DMS 273 (cell line): ENCODE measurements around the gene TAS2R41.

Experiments
- DNase-seq: peaks from one replicate; lab custom pipeline; 2025; ENCODE audit not compliant: unreplicated experiment; lab: John Stamatoyannopoulos, UW

Gene TAS2R41

DNA sequence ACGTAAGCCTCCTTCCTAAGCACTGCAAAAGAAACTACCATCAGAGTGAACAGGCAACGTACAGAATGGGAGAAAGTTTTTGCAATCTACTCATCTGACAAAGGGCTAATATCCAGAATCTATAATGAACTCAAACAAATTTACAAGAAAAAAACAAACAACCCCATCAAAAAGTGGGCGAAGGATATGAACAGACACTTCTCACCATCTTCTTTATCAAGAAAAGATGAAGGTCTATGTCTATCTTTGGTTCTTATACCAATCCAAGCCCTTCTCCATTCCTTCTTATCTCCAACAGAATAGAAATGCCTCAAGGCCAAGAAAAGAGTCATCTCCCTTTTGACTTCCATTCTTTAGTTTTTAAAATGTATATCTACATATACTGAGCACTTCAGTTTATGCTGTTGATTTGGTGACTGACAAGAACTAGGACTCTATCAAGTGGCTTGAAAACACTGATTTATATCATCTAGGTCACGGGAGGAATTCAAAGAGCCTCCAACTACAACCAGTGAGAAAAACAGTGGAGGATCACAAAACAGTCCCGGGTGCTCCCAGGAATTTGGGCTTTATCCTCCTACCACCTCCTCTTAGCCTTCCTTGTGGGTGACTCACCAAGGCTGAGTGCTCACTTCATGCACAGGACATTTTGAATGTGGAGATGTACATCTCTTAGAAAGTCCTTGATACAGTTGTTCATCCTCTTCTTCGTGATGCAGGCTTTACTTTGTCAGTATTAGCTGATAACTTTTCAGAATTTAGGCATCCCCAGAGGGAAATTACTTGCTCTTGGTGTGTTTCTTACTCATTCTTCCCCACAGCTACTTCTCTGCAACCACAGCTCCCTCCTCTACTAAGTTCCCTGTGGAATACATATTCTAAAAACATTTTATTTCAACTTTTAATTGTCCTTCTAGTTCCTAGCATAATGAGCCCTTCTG is 15.4 kb downstream of the TAS2R41 start:
- no peak for DNase-seq

DNA sequence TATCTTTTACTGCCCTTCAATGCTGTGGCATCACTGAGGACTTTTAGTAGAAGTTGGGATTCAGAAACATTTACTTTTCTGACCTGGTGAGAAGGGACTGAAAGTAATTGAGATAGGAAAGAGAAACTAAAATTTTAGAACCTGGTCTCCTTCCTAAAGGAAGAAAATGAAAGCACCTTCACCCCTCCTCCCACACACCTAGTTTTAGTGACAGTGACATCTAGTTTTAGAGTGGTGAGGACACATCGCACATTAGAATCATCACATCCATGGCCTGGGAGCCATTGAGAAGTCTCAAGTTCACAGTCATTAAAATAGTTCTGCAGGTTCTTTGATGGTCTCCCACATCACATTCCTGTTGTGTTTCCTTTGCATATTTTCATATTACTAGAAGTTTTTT is 16.1 kb downstream of the TAS2R41 start:
- no peak for DNase-seq

DNA sequence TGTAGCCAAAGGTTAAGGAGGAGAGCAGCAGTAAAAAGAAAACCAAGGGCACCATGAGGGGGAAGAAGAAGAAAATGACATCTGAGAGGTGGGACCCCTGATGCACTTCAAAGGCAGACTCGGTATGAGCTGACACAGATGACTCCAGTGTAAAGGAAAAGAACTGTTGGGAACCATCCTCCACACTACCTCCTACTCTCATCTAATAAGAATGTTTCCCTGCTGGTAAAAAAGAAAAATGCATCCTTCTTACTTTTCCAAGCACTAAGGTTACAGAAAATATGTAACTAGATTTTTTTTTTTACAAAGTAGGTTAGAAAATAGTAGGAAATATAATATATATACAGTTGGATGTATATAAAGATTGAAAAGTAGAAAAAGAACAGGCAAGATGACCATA is 16.9 kb downstream of the TAS2R41 start:
- DNase-seq = no peak

DNA sequence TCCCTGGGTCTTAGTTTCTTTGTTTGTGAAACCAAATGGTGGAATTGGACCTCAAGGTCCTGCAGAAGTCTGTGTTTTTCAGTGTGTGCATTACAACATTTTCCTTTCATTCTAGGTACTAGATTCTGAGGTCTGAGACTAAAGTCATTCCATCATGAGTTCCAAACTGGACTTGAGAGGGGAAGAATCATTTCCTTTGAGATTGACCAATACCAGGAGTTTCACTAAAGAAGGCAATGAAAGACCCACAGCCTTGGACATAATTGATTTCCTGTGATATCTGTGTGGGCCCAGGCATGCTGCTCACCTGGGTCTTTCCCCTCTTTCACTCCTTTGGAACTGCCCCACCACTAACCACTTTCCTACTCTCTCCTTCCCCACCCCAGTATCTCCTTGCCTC is 18.2 kb downstream of the TAS2R41 start:
- DNase-seq = no peak

- no peak for DNase-seq
Observed at GRCh38 chr7:143496263-143496662, 18.6 kb downstream of the TAS2R41 start.

DNA sequence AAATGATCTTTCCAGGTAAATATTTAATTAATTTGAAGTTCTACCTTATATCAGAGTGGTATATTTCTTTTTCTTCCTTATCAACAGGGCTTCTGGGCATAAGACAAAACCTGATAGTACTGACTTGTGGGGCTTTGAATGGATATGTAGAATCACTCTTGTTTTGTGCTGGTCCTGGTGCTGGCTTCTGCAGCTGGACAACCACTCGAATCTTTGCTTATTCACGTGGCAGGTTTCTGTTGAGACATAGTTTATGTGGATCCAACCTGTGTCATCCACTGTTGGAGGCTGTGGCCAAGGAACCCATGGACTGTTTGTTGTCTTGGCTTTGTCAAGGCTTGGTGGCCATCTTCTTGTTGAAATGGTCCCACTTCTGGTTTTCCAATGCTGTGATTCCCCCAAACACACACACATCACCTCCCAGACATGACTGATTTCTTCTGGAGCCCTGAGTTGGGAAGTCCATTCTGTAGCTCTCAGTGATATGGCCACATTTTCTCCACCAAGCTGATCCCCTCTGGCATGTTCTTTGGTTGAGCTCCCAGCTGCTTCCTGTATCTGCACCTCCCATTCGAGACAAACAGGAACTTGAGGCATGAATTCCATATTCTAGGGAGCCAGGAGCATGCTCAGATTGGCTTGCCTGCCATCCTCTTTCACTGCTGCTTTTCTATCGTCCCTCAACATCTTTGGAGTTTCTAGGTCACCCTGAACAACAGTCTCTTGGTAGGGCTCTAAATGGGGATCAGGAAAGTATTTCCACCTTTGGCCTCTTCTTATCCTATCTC is 19.5 kb downstream of the TAS2R41 start:
- DNase-seq = no peak

DNA sequence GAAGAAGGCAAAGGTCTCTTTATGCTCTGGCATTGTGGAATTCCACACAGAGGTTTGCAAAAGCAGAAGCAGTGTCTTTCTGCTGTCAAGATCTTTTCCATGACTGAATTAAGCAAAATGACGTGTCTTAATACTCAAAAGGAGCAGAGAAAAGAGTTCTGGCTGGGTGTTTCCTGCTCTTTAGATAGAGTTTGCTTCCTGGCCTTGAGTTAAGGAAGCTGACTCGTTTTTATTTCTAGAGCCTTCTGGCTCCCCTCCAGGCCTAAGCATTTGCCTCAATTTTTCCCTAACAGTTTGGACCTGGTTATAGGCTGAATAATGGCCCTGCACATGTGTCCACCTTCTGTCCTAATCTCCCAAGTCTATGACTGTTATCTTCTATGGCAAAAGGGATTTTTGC is 21.6 kb downstream of the TAS2R41 start:
- DNase-seq = no peak

GRCh38 chr7:143499743-143500348 is 22.2 kb downstream of the TAS2R41 start:
- DNase-seq = no peak

GRCh38 chr7:143503261-143503660 is 25.6 kb downstream of the TAS2R41 start:
- DNase-seq = no peak

DNA sequence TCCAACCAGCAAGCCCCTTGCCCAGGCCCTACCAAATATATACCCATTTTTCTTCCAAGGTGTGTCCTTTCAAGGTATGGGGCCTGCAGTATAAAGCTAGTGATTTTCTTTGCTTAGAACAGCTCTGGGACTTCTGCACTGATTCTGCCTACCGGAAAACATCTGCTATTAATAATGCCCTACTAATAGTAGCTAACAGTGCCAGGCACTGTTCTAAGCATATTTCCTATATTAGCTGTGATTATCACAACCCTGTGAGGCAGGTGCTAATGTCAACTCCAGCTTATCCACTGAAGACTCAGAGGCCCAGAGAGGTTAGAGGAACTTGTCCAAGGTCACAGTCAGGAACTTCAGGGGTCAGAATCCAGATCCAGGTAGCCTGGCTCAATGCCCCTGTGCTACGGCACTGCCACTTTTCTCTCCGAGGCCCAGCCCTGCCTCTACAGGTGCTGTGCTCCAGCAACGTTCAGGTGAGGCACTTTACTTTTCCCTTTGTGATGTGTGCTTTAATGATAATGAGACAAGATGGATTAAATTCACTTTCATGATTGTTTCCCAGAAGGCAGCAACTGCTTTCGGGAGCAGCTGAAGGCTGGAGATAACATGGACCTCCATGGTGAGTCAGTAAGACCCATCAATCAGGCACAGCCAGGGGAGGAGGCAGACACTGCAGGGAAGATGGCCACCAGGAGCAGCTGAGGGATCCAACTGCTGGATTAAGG is 26.7 kb downstream of the TAS2R41 start:
- DNase-seq = no peak

DNA sequence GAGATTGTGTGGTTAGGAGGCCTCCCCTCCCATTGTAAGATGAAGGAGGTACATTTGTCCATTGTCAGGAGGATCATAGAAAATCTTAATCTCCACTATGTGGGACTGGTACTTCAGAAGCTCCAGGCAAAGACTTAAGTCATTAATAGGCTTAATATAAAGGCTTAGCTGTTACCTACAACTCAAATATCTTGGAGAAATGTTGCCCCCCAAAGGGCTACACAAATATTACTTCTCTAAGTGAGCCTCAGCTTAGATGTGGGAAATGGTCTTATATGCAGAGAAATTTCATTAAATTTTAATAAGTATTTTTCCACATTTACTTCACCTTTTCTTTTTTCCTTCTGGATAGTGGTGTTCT is 27.2 kb downstream of the TAS2R41 start:
- DNase-seq = no peak

GRCh38 chr7:143505838-143506237 is 28.2 kb downstream of the TAS2R41 start:
- DNase-seq = no peak

- no peak for DNase-seq
Observed at GRCh38 chr7:143507094-143507518, 29.4 kb downstream of the TAS2R41 start.

GRCh38 chr7:143507534-143508055 is 29.9 kb downstream of the TAS2R41 start:
- DNase-seq = no peak

- DNase-seq = no peak
Observed at GRCh38 chr7:143510854-143511592, 33.4 kb downstream of the TAS2R41 start.

GRCh38 chr7:143511593-143512047 is 33.9 kb downstream of the TAS2R41 start:
- no peak for DNase-seq

DNA sequence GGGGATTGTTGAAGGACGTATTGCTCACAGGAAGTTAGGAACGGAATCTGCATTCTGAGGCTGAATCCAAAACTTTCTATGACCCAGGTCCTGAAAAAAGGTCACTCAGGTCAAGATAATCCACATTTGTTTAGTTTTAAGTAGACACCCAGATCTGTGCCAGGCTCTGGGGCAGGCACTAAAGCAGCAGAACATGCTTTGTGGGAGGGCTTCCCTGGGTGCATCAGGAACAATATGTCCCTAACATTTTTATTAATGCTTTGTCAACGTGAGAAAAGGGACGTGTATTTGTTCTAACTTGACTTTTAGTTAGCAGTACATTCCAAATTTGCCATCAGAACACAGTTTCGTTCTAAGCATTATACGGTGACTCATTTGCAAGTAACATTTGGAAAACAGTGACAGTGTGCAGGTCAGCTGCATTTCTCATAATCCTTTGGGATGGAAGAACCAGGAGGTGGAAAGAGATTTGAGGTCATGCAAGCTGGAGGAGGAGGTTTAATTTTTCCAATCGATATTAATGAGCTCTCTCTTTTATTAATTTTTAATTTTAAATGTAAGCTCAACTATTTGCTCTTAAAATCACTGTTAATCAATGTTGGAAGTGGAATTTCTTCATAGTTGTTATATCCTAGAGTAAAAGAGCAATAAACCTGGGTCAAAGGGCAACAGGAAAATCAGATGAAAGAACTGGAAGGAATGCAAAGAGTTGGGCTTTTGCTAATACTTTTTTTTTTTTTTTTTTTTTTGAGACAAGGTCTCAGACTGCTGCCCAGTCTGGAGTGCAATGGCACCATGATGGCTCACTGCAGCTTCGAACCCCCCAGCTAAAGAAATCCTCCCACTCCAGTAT is 35.0 kb downstream of the TAS2R41 start:
- no peak for DNase-seq

DNA sequence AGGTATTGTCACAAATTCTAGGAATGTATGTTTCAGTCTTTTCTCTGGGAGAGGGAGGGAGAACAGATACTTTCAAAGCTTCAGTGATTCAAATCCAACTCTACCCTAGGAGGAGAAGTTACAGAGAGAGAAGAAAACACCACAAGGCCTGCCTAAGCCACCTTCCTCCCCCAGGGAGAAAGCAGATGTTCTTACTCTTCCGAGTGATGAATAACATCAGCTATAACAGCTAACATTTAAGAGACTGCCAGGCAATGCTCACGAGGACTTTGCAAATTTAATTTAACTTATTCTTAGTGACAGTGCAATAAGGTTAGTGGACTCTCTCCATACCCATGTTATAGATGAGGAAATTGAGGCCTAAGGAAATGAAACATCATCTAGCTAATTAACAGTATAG is 36.8 kb downstream of the TAS2R41 start:
- no peak for DNase-seq
